NCI-H524 (cell line): Measurements from ENCODE around the gene OR10K2.
"Not testable (repeated sequence)": the region's sequence is repeated elsewhere in the genome, so short reads cannot be mapped to it uniquely, and the experiment has no call there.

Experiments used
- DNase-seq, 2 experiments: peaks; one replicate each; lab custom pipeline; 2025; lab: John Stamatoyannopoulos, UW

The OR10K2 gene

GRCh38 chr1:158426137-158426536 is at the start of gene OR10K2:
OR10K2 (minus strand) TSS chr1:158426237; CDS start chr1:158420866, 5,371 bp downstream.
- no peak for DNase-seq

DNA sequence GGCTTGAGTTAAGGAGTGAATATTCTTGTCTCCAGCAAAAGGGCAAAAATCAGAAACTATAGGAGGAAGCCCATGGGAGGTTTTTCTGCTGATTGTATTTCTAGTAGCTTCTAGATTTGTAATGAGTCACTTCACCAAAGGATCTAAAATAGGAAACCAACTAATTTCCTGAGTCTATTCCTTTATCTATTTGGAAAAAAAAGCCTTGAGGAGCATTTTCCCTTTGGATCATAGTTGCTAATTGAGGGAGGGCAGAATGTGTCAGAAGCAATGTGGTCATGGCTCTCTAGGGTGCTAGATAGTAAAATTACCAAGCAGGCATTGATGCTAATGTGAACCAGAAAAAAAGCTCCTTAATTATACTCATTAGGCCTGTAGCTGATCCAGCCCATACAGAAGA is 45.9 kb upstream of the OR10K2 start, which contains the start of gene OR10R2:
Gene OR10R2, plus strand, starts transcription at position 301 of the 400 bp plus-strand sequence. CDS start 106 bp downstream, outside the sequence.
- DNase-seq: no peak

- DNase-seq: no peak
Measured at GRCh38 chr1:158461534-158461933, 35.5 kb upstream of the OR10K2 start, which contains the start of gene OR10K1. OR10K1 (plus strand) TSS chr1:158461834; CDS start chr1:158465562, 3,728 bp downstream.

- no peak for DNase-seq
Measured at GRCh38 chr1:158458263-158458662, 32.2 kb upstream of the OR10K2 start.

GRCh38 chr1:158457246-158457645 is 31.2 kb upstream of the OR10K2 start:
- DNase-seq: no peak

GRCh38 chr1:158454537-158454936 is 28.5 kb upstream of the OR10K2 start:
- no peak for DNase-seq

- DNase-seq: no peak
Measured at GRCh38 chr1:158445376-158445775, 19.3 kb upstream of the OR10K2 start.

GRCh38 chr1:158434741-158435140 is 8.7 kb upstream of the OR10K2 start:
- no peak for DNase-seq

DNA sequence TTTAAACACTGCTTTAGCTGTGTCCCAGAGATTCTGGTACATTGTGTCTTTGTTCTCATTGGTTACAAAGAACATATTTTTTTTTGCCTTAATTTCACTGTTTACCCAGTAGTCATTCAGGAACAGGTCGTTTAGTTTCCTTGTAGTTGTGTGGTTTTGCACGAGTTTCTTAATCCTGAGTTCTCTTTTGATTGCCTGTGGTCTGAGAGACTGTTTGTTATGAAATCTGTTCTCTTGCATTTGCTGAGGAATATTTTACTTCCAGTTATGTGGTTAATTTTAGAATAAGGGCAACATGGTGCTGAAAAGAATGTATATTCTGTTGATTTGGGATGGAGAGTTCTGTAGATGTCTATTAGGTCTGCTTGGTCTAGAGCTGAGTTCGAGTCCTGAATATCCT is 4.1 kb upstream of the OR10K2 start:
- not testable (repeated sequence) for DNase-seq

- DNase-seq: no peak
Measured at GRCh38 chr1:158425027-158425426, 1.0 kb downstream of the OR10K2 start.

GRCh38 chr1:158422212-158422611 is 3.8 kb downstream of the OR10K2 start:
- no peak for DNase-seq

DNA sequence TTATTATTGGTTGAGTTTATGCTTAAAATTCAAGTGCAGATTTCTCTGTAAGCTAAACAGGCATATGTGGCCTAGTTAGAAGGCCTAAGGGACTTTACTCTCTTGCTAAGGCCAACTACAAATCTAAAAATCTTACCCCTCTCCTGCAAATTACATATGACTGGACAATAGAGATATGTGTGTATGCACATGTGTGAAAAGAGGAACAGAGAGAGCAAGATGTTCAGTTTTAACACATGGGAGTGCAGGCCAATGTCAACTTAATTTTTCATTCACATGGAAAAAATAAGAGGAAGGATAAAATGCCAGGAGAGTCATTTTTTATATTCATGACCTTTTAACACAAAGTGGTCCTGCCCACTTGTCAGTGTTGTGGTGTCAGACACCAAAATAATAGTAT is 8.5 kb downstream of the OR10K2 start:
- no peak for DNase-seq

DNA sequence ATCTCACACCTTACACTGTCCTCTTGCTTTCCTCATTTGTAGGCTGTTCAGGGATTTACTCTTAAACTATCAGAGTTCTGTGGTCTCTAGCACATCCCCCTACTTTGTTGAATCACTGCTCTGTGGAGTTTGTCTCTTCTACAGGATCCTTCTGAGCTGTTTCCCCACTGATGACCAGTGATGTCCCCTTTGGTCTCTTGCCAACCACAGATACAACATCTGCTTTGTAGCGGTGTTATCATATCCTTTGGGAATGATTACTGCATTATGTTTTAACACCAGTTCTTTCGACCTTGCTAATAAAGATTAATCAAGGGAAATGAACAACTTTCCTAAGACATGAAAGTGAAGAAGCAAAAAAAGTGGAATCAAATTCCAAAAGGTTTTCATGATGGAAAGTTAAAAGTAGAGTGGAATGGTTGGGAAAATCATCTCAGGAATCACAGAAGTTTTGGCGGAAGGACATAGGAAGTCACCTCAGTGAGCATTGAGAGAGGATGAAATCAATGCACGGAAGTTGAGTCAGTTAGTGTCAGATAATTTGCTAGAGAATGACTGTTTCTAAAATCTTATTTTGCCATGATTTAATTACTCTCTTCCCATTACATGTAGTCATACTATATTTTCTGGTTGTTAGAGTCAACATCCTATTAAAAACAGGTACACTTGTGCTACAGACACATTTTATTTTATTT is 11.2 kb downstream of the OR10K2 start:
- no peak for DNase-seq

- no peak for DNase-seq
Measured at GRCh38 chr1:158407092-158407491, 18.9 kb downstream of the OR10K2 start.

DNA sequence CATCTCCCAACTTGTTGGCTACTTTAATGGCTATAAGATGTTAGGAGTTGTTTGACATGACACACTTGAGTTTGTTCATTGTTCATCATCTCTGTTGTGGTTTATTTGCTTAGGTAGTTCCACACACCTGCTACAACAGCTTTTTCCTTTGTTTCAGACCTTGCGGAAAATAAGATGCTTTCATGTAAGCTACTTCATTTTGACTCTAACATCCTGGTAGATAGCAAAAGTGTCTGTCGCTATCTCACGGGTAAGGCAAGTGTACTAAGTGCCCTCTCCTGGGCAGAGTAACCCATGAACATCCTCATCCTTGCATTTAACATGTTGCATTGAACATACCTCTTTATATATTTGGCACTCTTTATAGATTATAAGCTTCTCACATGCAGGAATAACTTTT is 25.2 kb downstream of the OR10K2 start:
- DNase-seq: no peak

- DNase-seq: no peak
Measured at GRCh38 chr1:158398818-158399514, 27.1 kb downstream of the OR10K2 start, which contains the start of gene OR10T2. OR10T2 (minus strand) TSS chr1:158399466; CDS start chr1:158399466, 0 bp downstream.

DNA sequence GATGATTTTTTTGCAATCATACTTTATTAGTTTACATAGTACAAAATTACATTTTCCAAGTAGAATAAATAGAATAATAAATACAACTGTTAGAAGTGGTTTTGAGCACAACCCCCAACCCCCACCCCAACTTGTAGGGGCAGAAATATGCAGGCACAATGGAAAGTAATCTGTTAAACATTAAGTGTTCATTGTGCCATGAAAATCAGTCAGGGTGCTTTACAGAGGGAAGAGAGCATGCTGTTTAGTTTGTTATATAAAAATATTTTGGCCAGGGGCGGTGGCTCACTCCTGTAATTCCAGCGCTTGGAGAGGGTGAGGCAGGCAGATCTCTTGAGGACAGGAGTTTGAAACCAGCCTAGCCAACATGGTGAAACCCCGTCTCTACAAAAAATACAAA is 29.4 kb downstream of the OR10K2 start:
- no peak for DNase-seq

- no peak for DNase-seq
Measured at GRCh38 chr1:158393476-158393875, 32.6 kb downstream of the OR10K2 start.

- no peak for DNase-seq
Measured at GRCh38 chr1:158391099-158391498, 34.9 kb downstream of the OR10K2 start.

DNA sequence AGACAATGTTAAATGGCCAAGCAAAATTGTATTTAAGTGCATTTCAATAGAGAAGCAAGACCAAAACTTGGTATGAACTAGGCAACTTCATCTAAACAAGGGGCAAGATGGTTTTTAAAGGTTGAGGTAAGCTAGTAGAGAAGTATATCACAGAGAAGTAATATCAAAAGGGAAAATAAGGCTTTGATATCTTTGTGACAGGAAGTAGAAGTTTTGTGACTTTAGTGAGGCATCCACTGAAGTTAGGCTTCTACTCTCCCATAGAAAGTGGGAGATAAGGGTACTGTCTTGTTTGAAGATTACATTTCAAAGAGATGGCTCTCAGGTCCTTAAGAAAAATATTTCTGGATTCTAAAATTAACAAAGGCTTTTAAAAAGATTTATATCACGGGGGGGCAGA is 35.7 kb downstream of the OR10K2 start:
- DNase-seq: no peak

DNA sequence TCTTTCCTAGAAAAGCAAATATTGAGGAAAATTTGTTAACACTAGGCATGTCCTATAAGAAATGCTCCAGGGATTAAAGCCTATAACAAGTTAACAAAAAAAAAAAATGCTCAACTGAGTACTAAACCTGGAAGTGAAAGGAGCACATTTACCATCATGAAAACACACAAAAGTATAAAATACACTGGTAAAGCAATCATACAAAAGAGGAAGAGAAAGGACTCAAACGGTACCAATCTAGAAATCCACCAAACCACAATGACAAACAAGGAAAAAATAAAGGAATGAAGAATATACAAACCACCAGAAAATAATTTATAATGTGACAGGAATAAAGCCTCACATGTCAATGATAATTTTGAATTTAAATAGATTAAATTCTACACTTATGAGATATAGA is 51.2 kb downstream of the OR10K2 start:
- no peak for DNase-seq

DNA sequence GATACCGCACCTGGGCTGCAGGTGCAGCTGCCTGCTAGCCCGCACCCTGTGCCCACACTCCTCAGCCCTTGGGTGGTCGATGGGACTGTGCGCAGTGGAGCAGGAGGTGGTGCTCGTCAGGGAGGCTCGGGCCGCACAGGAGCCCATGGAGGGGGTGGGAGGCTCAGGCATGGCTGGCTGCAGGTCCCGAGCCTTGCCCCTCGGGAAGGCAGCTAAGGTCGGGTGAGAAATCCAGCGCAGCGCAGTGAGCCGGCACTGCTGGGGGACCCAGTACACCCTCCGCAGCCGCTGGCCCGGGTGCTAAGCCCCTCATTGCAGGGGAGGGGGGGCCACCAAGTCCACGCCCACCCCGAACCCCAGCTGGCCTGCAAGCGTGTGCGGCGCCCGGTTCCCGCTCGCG is 51.9 kb downstream of the OR10K2 start:
- not testable (repeated sequence) for DNase-seq
